HCT116 (cell line): Measurements from ENCODE around the gene POLR3C. TPM values are rescaled to one million over a fixed set of nuclear protein-coding genes. Genes with fewer than 3 reads are reported as not detected.
A peak's percentile ranks its signal among the peaks of the same experiment; 100 is the strongest.

Experiments
- ATAC-seq: fragments of 200-7000 bp; cut with Tn5 transposase; 2 replicates; pipeline ENCODE4 v1.9.1; 2020; ENCODE audit warnings: mild to moderate bottlenecking, moderate library complexity
- BruUV-seq: library from RNA; stranded (reverse); fragments of 400-500 nt; replicated peaks from 2 replicates; lab custom pipeline; 2021; lab: Mats Ljungman, UMichigan
- CTCF ChIA-PET: fragments of 300-600 bp; sonication (Branson Sonifier 250); formaldehyde crosslinking; loops from one replicate; lab custom pipeline; 2021; ENCODE audit warnings: antibody characterized with exemption; lab: Charles Lee
- POLR2A ChIA-PET: fragments of 300-600, 350-600 bp; sonication (Branson Sonifier 250); formaldehyde crosslinking; loops from one replicate; lab custom pipeline; 2021; ENCODE audit warnings: antibody characterized with exemption; lab: Charles Lee
- RAD21 ChIA-PET, 2 experiments: fragments of 300-600 bp; sonication (Branson Sonifier 250); formaldehyde crosslinking; loops; one replicate each; lab custom pipeline; 2023; ENCODE audit warnings: low total read pairs in 2 of 2; ENCODE audit not compliant: uncharacterized antibody in 2 of 2, unreplicated experiment in 2 of 2, low non-redundant PET in 1 of 2; lab: Charles Lee
- DNase-seq: peaks from one replicate; pipeline ENCODE4 v3.0.0-alpha.2; 2010; ENCODE audit warnings: low read depth, low spot score
- H2AFZ ChIP-seq: fragments of 200-600 bp; shearing (Covaris generic), sonication (generic); 2 replicates; pipeline ENCODE4 v1.6.1; 2017; ENCODE audit warnings: low read depth, mixed run types, mixed read lengths, antibody characterized with exemption, low read length; ENCODE audit not compliant: poor library complexity, severe bottlenecking
- H3K27ac ChIP-seq: 2 replicates; pipeline ENCODE4 v1.5.1; 2012; ENCODE audit warnings: low read depth, low read length
- H3K27me3 ChIP-seq: fragments of 200-600 bp; sonication (generic); 2 replicates; pipeline ENCODE4 v1.6.1; 2016; ENCODE audit warnings: mixed run types, low read length, mixed read lengths; ENCODE audit not compliant: insufficient read depth
- H3K36me3 ChIP-seq, 2 experiments: fragments of 200-500 bp in 1 of 2; fragments of 200-600 bp in 1 of 2; sonication (Bioruptor generic) in 1 of 2; sonication (generic) in 1 of 2; 2 replicates each; pipeline versions ENCODE4 v1.5.1 to v1.6.1; 2014 to 2016; ENCODE audit warnings: low read length in 2 of 2, inconsistent platforms in 1 of 2, mixed read lengths in 1 of 2, mixed run types in 1 of 2; ENCODE audit not compliant: insufficient read depth in 2 of 2, control insufficient read depth in 1 of 2
- H3K4me1 ChIP-seq, 2 experiments: fragments of 200-600 bp in 1 of 2; sonication (generic) in 1 of 2; 2 replicates each; pipeline versions ENCODE4 v1.5.1 to v1.6.1; 2012 to 2017; ENCODE audit warnings: low read length in 2 of 2, inconsistent platforms in 1 of 2, mild to moderate bottlenecking in 1 of 2, mixed read lengths in 1 of 2, mixed run types in 1 of 2, moderate library complexity in 1 of 2; ENCODE audit not compliant: insufficient read depth in 2 of 2, control insufficient read depth in 1 of 2
- H3K4me2 ChIP-seq: fragments of 200-600 bp; sonication (generic); 2 replicates; pipeline ENCODE4 v1.6.1; 2017; ENCODE audit warnings: mixed run types, low read length, mixed read lengths
- H3K4me3 ChIP-seq, 2 experiments: fragments of 200-600 bp in 1 of 2; sonication (generic) in 1 of 2; replicated peaks in 1 of 2; 2 replicates each; pipeline ENCODE4 v1.5.1; 2011 to 2016; ENCODE audit warnings: low read length in 2 of 2, control low read depth in 1 of 2, low read depth in 1 of 2, mild to moderate bottlenecking in 1 of 2, mixed read lengths in 1 of 2, mixed run types in 1 of 2
- H3K79me2 ChIP-seq: fragments of 200-600 bp; sonication (generic); 2 replicates; pipeline ENCODE4 v1.6.1; 2017; ENCODE audit warnings: mild to moderate bottlenecking, mixed run types, low read length, moderate library complexity, mixed read lengths; ENCODE audit not compliant: insufficient read depth
- H3K9ac ChIP-seq: fragments of 200-600 bp; sonication (generic); 2 replicates; pipeline ENCODE4 v1.6.1; 2016; ENCODE audit warnings: low read length, mixed read lengths
- H3K9me2 ChIP-seq: fragments of 200-600 bp; sonication (generic), shearing (Covaris generic); 2 replicates; pipeline ENCODE4 v1.6.1; 2017; ENCODE audit warnings: mixed run types, mild to moderate bottlenecking, moderate library complexity; ENCODE audit not compliant: insufficient read depth
- H3K9me3 ChIP-seq, 2 experiments: fragments of 200-500 bp in 1 of 2; fragments of 200-600 bp in 1 of 2; sonication (Bioruptor generic) in 1 of 2; sonication (generic) in 1 of 2; 2 replicates each; pipeline ENCODE4 v1.6.1; 2014 to 2017; ENCODE audit warnings: low read length in 2 of 2, mixed read lengths in 2 of 2, inconsistent platforms in 1 of 2, low read depth in 1 of 2, mild to moderate bottlenecking in 1 of 2, mixed run types in 1 of 2, moderate library complexity in 1 of 2; ENCODE audit not compliant: control insufficient read depth in 1 of 2, insufficient read depth in 1 of 2
- H4K20me1 ChIP-seq: fragments of 200-600 bp; sonication (generic), shearing (Covaris generic); 2 replicates; pipeline ENCODE4 v1.6.1; 2017; ENCODE audit warnings: mixed run types, mild to moderate bottlenecking, moderate library complexity; ENCODE audit not compliant: insufficient read depth
- ATF3 ChIP-seq: IDR thresholded peaks from 2 replicates; pipeline ENCODE4 v1.6.1; 2012
- CBX3 ChIP-seq: IDR thresholded peaks from 2 replicates; pipeline ENCODE4 v1.6.1; 2012; ENCODE audit warnings: low read depth
- CEBPB ChIP-seq: IDR thresholded peaks from 2 replicates; pipeline ENCODE4 v1.6.1; 2012; ENCODE audit warnings: low read depth
- CTCF ChIP-seq, 3 experiments: fragments of 200-600 bp in 1 of 3; sonication (generic) in 1 of 3; IDR thresholded peaks in 2 of 3; conservative IDR thresholded peaks in 1 of 3; 2 replicates each; pipeline ENCODE4 v1.5.1; 2012 to 2017; ENCODE audit warnings: low read depth in 2 of 3, low read length in 2 of 3, antibody characterized with exemption in 1 of 3, borderline replicate concordance in 1 of 3, control low read depth in 1 of 3, mild to moderate bottlenecking in 1 of 3, mixed read lengths in 1 of 3, mixed run types in 1 of 3, moderate library complexity in 1 of 3; ENCODE audit not compliant: insufficient read depth in 1 of 3
- ELF1 ChIP-seq: IDR thresholded peaks from 2 replicates; pipeline ENCODE4 v1.6.1; 2012; ENCODE audit warnings: low read depth, borderline replicate concordance
- FOSL1 ChIP-seq: IDR thresholded peaks from 2 replicates; pipeline ENCODE4 v1.6.1; 2012; ENCODE audit warnings: low read depth
- JUND ChIP-seq: IDR thresholded peaks from 2 replicates; pipeline ENCODE4 v1.6.1; 2012
- MAX ChIP-seq: IDR thresholded peaks from 2 replicates; pipeline ENCODE4 v1.6.1; 2012
- POLR2A ChIP-seq: IDR thresholded peaks from 2 replicates; pipeline ENCODE4 v1.7.0; 2011; ENCODE audit warnings: borderline replicate concordance; ENCODE audit not compliant: insufficient read depth, insufficient read length; ENCODE audit errors: extremely low read depth
- REST ChIP-seq: IDR thresholded peaks from 2 replicates; pipeline ENCODE4 v1.6.1; 2012; ENCODE audit warnings: low read depth
- SRF ChIP-seq: IDR thresholded peaks from 2 replicates; pipeline ENCODE4 v1.6.1; 2012; ENCODE audit warnings: low read depth
- TCF7L2 ChIP-seq: IDR thresholded peaks from 2 replicates; pipeline ENCODE4 v1.7.0; 2011; ENCODE audit warnings: borderline replicate concordance, inconsistent platforms; ENCODE audit not compliant: insufficient read depth, insufficient read length; ENCODE audit errors: extremely low read depth
- YY1 ChIP-seq: IDR thresholded peaks from 2 replicates; pipeline ENCODE4 v1.6.1; 2011; ENCODE audit warnings: low read length, low read depth, moderate library complexity, mild to moderate bottlenecking; ENCODE audit not compliant: insufficient replicate concordance; ENCODE audit errors: extremely low read depth
- ZFX ChIP-seq: fragments of 450-650 bp; IDR thresholded peaks from 2 replicates; pipeline ENCODE4 v1.6.1; 2017
- ZNF274 ChIP-seq: fragments of 200-500 bp; sonication (Bioruptor generic); IDR thresholded peaks from 2 replicates; pipeline ENCODE4 v1.6.1; 2014; ENCODE audit warnings: mild to moderate bottlenecking, low read depth, low read length, inconsistent platforms
- intact Hi-C: fragments of 100-400 bp; cut with micrococcal nuclease; formaldehyde crosslinking; loops from 2 replicates; pipeline ENCODE4 v1.10.0; 2022
- total RNA-seq: library from RNA; stranded (reverse); gene quantifications from one replicate; pipeline ENCODE4 v1.2.1, GENCODE V29; 2021; ENCODE audit not compliant: unreplicated experiment

POLR3C gene
- total RNA-seq, 1 experiment from 2014 or later = 25.4 TPM

GRCh38 chr1:145782272-145783099 lies 41.5 kb upstream of the POLR3C start (continued):
- TF ChIP-seq MAX (peak; percentile 35; the same call in 1 of the 2 replicates), ZFX (no peak), CEBPB (peak; percentile 85), POLR2A (no peak), ATF3 (no peak)

GRCh38 chr1:145784409-145784808 lies 39.6 kb upstream of the POLR3C start:
- ATAC-seq = no peak
- TF ChIP-seq POLR2A = no peak
- TF ChIP-seq CEBPB = no peak
- TF ChIP-seq CTCF (IDR thresholded peaks at IDR 0.05 in 2 of 3, conservative IDR thresholded peaks at IDR 0.05 in 1 of 3; ENCODE audit: borderline replicate concordance in 1 of 3, insufficient read depth in 1 of 3, low read depth in 2 of 3, low read length in 2 of 3) = no peak
- TF ChIP-seq ZNF274 = no peak
- no peak for TF ChIP-seq CBX3
- TF ChIP-seq JUND = no peak
- no peak for TF ChIP-seq YY1
- no peak for TF ChIP-seq REST
- no peak for TF ChIP-seq SRF
- no peak for TF ChIP-seq ATF3
- no peak for TF ChIP-seq FOSL1
- no peak for TF ChIP-seq TCF7L2
- TF ChIP-seq ELF1 = no peak
- TF ChIP-seq, all 23 proteins: peak for 0
- intact Hi-C loops = loop anchor here (5.0 kb wide), 1 partner anchor 38 kb away; the partner anchor contains the start of genes POLR3C and RNF115
- H3K9me3 ChIP-seq = no peaks in the 10 kb centered on the region
- DNase-seq = no peak
- H3K9ac ChIP-seq = no peak overlapping the region
- H3K9me2 ChIP-seq = no peaks in the 10 kb centered on the region
- peaks cover 29 to 38% of the 10 kb centered on the region in 2 experiments for H3K4me1 ChIP-seq
- CTCF ChIA-PET = no interaction called here
- RAD21 ChIA-PET = no interaction called here
- no peaks in the 10 kb centered on the region for H4K20me1 ChIP-seq
- no peaks in the 10 kb centered on the region for H3K36me3 ChIP-seq
- H3K27me3 ChIP-seq = no peaks in the 10 kb centered on the region
- H3K27ac ChIP-seq = no peak overlapping the region
- no peaks in the 10 kb centered on the region for H3K79me2 ChIP-seq
- no TSS peak for BruUV-seq
- POLR2A ChIA-PET = no interaction called here
- no peak overlapping the region for H3K4me3 ChIP-seq
- no peak overlapping the region for H3K4me2 ChIP-seq
- no peak overlapping the region for H2AFZ ChIP-seq
